BE2C (cell line): ENCODE results near the gene UBTD1.
"Not testable (repeated sequence)": the region's sequence is repeated elsewhere in the genome, so short reads cannot be mapped to it uniquely, and the experiment has no call there.

Source experiments
- DNase-seq: peaks from one replicate; pipeline ENCODE4 v3.0.0-alpha.2; 2020
- H3K27me3 ChIP-seq: fragments of 250-450 bp; sonication (Bioruptor Pico); 2 replicates; pipeline ENCODE4 v1.5.1; 2020; ENCODE audit warnings: mild to moderate bottlenecking
- H3K36me3 ChIP-seq: fragments of 250-450 bp; sonication (Bioruptor Pico); 2 replicates; pipeline ENCODE4 v1.5.1; 2020; ENCODE audit warnings: mild to moderate bottlenecking
- H3K4me1 ChIP-seq: fragments of 250-450 bp; sonication (Bioruptor Pico); 2 replicates; pipeline ENCODE4 v1.5.1; 2020
- H3K4me3 ChIP-seq: 2 replicates; pipeline ENCODE4 v1.5.1; 2011; ENCODE audit warnings: low read depth, low read length
- H3K9me3 ChIP-seq: fragments of 250-450 bp; sonication (Bioruptor Pico); 2 replicates; pipeline ENCODE4 v1.5.1; 2020
- TF ChIP-seq, protein P1 (sequence below): IDR thresholded peaks from 2 replicates; pipeline ENCODE4 v1.5.1; 2012; ENCODE audit warnings: mild to moderate bottlenecking, low read depth, low read length

The UBTD1 gene

DNA sequence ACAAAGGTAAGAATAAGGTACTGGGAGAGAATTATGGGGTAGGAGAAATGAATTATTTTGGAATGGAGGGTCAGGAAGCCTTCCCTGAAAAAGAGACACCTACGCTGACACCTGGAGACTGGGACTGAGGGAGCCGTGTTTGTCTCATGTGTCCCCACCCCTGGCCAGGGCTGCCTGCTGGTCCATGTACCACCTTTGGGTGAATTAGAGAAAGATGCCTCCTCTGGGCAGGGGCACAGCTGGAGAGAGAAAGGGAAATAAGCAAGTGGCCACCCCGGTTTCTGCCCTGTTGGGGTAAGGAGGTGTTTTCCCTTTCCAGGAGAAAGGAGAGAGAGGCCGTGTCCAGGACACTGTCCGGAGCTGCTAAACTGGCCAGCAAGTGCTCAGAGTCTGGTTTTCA lies 21.8 kb downstream of the UBTD1 start:
- H3K4me3 ChIP-seq: no peak overlapping the region
- no peaks in the 10 kb centered on the region for H3K9me3 ChIP-seq
- DNase-seq: no peak
- TF ChIP-seq, protein P1, sequence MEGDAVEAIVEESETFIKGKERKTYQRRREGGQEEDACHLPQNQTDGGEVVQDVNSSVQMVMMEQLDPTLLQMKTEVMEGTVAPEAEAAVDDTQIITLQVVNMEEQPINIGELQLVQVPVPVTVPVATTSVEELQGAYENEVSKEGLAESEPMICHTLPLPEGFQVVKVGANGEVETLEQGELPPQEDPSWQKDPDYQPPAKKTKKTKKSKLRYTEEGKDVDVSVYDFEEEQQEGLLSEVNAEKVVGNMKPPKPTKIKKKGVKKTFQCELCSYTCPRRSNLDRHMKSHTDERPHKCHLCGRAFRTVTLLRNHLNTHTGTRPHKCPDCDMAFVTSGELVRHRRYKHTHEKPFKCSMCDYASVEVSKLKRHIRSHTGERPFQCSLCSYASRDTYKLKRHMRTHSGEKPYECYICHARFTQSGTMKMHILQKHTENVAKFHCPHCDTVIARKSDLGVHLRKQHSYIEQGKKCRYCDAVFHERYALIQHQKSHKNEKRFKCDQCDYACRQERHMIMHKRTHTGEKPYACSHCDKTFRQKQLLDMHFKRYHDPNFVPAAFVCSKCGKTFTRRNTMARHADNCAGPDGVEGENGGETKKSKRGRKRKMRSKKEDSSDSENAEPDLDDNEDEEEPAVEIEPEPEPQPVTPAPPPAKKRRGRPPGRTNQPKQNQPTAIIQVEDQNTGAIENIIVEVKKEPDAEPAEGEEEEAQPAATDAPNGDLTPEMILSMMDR: no peak
- H3K36me3 ChIP-seq: no peaks in the 10 kb centered on the region
- no peaks in the 10 kb centered on the region for H3K27me3 ChIP-seq
- peaks cover 2% of the 10 kb centered on the region; the same call in 1 of the 2 replicates for H3K4me1 ChIP-seq

DNA sequence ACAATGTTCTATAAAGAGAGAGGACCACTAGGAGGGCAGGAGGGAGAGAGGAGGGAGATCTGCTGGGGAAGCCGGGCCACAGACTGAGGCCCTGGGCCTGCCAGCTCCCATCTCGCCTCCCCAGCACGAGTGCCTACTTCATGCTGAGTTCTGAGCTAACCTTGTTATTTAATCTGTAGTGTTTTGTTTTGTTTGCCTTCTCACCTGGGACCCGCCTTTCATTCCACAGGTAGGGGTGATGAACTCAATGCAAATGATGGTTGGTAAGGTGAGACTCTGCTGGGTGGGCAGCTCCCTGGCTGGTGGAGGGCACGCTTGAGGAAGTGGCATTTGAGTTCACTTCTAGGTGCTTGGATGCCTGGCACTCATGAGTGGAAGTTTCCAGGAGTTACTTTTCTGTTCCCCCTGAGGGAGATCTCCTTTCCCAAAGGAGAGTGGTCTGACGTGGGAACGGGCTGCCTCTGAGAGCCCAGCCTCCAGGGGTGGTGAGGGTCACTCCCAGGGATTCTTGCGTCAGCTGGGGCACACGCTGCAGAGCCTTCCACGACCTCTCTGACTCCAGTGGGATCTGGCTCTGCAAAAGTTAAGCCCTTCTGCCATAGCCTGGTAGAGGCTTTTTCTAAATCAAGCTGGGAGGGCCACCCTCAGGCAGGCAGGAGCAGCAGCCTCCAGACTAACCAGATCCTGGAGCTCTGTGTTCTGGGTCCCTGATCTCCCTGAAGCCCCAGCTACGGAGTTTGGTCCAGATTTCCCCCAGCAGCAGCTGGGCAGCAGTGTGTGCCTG lies 22.4 kb downstream of the UBTD1 start:
- Histone ChIP-seq H3K4me1 (no peaks in the 10 kb centered on the region), H3K27me3 (no peaks in the 10 kb centered on the region), H3K4me3 (no peak overlapping the region), H3K9me3 (no peaks in the 10 kb centered on the region), H3K36me3 (no peaks in the 10 kb centered on the region)
- TF ChIP-seq, protein P1: no peak
- DNase-seq: no peak

DNA sequence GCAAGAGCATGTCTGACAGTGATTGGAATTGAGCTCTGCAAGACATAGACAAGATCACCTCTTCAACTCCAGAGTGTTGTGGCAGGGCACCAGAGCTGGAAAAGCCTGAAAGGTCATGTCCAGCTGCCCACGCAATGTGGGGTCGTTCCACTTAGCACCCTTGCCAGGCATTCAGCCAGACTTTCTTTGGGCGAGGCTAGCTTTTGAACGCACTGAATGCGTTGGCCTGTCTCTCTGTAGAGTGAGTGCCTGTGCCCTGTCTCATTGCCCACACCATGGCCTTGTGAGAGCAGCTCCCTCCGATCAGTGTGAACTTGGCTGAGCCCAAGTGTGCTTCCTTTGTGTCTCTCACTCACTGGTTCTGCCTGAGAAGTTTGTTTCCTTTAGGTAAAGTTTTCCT lies 23.3 kb downstream of the UBTD1 start:
- no peaks in the 10 kb centered on the region for H3K9me3 ChIP-seq
- no peaks in the 10 kb centered on the region for H3K4me1 ChIP-seq
- no peak overlapping the region for H3K4me3 ChIP-seq
- TF ChIP-seq, protein P1: no peak
- H3K27me3 ChIP-seq: no peaks in the 10 kb centered on the region
- no peak for DNase-seq
- no peaks in the 10 kb centered on the region for H3K36me3 ChIP-seq

DNA sequence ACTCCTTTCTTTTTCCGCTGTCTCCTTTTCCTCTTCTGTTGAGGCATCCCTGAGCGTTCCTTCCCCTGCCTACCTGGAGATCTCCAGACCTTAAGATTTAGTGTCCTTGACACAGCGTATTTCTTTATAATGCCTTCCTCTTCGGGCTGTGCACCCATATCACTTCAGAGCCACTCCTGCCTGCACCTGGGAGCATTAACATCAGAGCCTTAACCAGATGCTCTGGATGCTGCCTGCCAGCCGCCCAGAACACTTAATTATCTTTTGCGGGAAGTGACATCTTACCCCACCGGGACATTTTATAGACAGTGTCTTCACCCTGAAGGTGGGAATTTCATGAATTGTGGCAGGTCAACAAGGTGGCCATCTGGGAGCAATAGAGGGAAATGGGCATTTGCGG lies 24.2 kb downstream of the UBTD1 start:
- no peak for DNase-seq
- Histone ChIP-seq H3K4me1 (no peaks in the 10 kb centered on the region), H3K4me3 (no peak overlapping the region), H3K27me3 (no peaks in the 10 kb centered on the region), H3K36me3 (no peaks in the 10 kb centered on the region), H3K9me3 (no peaks in the 10 kb centered on the region)
- TF ChIP-seq, protein P1: no peak

- DNase-seq: no peak
- H3K4me1 ChIP-seq: no peaks in the 10 kb centered on the region
- H3K4me3 ChIP-seq: no peak overlapping the region
- H3K27me3 ChIP-seq: no peaks in the 10 kb centered on the region
- H3K9me3 ChIP-seq: no peaks in the 10 kb centered on the region
- H3K36me3 ChIP-seq: no peaks in the 10 kb centered on the region
- TF ChIP-seq, protein P1: no peak
Measured at GRCh38 chr10:97525086-97525485, 26.4 kb downstream of the UBTD1 start.

GRCh38 chr10:97525683-97526110 lies 27.0 kb downstream of the UBTD1 start:
- H3K36me3 ChIP-seq: no peaks in the 10 kb centered on the region
- DNase-seq: no peak
- TF ChIP-seq, protein P1: no peak
- H3K4me3 ChIP-seq: no peak overlapping the region
- no peaks in the 10 kb centered on the region for H3K4me1 ChIP-seq
- no peaks in the 10 kb centered on the region for H3K9me3 ChIP-seq
- no peaks in the 10 kb centered on the region for H3K27me3 ChIP-seq

- not testable (repeated sequence) for H3K4me1 ChIP-seq, H3K9me3 ChIP-seq, H3K27me3 ChIP-seq, H3K4me3 ChIP-seq, DNase-seq, H3K36me3 ChIP-seq
Measured at GRCh38 chr10:97528876-97529275, 30.2 kb downstream of the UBTD1 start.
